HCT116 (cell line): Measurements from ENCODE around the gene GPR3.

Experiments
- EZH2 ChIP-seq: fragments of 200-600 bp; sonication (generic); IDR thresholded peaks from 2 replicates; pipeline ENCODE4 v1.6.1; 2017; ENCODE audit warnings: antibody characterized with exemption, mixed run types
- EZH2phosphoT487 ChIP-seq: fragments of 200-600 bp; IDR thresholded peaks from 2 replicates; pipeline ENCODE4 v1.6.1; 2018; ENCODE audit warnings: antibody characterized with exemption, borderline replicate concordance
- JUND ChIP-seq: IDR thresholded peaks from 2 replicates; pipeline ENCODE4 v1.6.1; 2012
- SRF ChIP-seq: IDR thresholded peaks from 2 replicates; pipeline ENCODE4 v1.6.1; 2012; ENCODE audit warnings: low read depth
- TF ChIP-seq, protein P1 (sequence below): IDR thresholded peaks from 2 replicates; pipeline ENCODE4 v1.6.1; 2012
- TF ChIP-seq, protein P2 (sequence below): IDR thresholded peaks from 2 replicates; pipeline ENCODE4 v1.6.1; 2011; ENCODE audit warnings: mild to moderate bottlenecking, low read length, moderate library complexity; ENCODE audit not compliant: insufficient replicate concordance; ENCODE audit errors: extremely low read depth
- TF ChIP-seq, protein P3 (sequence below), 3 experiments: fragments of 200-600 bp in 1 of 3; sonication (generic) in 1 of 3; IDR thresholded peaks in 2 of 3; conservative IDR thresholded peaks in 1 of 3; 2 replicates each; pipeline ENCODE4 v1.5.1; 2012 to 2017; ENCODE audit warnings: low read depth in 2 of 3, low read length in 2 of 3, antibody characterized with exemption in 1 of 3, borderline replicate concordance in 1 of 3, control low read depth in 1 of 3, mild to moderate bottlenecking in 1 of 3, mixed read lengths in 1 of 3, mixed run types in 1 of 3, moderate library complexity in 1 of 3; ENCODE audit not compliant: insufficient read depth in 1 of 3

DNA sequence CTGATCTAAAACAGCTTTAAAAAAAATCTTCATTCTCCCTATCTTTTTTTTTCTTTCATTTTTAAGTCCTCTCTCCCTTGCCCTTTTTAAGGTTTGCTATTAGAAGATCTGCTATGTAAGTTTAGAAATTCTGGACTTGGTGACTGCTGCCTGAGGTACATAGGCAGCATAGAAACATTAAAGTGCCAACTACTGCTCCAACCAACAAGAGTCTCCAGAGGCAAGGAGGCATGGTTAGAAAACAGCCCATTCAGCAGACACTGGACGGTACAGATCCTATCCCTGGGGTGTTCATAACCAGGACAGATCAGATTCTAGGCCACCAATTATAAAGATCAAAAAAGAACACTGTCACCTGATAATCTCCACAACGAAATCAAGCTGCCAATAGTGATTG lies 36.6 kb downstream of the GPR3 start:
- no peak for TF ChIP-seq EZH2phosphoT487
- TF ChIP-seq, protein P1, sequence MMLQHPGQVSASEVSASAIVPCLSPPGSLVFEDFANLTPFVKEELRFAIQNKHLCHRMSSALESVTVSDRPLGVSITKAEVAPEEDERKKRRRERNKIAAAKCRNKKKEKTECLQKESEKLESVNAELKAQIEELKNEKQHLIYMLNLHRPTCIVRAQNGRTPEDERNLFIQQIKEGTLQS = no peak
- TF ChIP-seq, protein P2, sequence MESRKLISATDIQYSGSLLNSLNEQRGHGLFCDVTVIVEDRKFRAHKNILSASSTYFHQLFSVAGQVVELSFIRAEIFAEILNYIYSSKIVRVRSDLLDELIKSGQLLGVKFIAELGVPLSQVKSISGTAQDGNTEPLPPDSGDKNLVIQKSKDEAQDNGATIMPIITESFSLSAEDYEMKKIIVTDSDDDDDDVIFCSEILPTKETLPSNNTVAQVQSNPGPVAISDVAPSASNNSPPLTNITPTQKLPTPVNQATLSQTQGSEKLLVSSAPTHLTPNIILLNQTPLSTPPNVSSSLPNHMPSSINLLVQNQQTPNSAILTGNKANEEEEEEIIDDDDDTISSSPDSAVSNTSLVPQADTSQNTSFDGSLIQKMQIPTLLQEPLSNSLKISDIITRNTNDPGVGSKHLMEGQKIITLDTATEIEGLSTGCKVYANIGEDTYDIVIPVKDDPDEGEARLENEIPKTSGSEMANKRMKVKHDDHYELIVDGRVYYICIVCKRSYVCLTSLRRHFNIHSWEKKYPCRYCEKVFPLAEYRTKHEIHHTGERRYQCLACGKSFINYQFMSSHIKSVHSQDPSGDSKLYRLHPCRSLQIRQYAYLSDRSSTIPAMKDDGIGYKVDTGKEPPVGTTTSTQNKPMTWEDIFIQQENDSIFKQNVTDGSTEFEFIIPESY = no peak
- TF ChIP-seq, protein P3, sequence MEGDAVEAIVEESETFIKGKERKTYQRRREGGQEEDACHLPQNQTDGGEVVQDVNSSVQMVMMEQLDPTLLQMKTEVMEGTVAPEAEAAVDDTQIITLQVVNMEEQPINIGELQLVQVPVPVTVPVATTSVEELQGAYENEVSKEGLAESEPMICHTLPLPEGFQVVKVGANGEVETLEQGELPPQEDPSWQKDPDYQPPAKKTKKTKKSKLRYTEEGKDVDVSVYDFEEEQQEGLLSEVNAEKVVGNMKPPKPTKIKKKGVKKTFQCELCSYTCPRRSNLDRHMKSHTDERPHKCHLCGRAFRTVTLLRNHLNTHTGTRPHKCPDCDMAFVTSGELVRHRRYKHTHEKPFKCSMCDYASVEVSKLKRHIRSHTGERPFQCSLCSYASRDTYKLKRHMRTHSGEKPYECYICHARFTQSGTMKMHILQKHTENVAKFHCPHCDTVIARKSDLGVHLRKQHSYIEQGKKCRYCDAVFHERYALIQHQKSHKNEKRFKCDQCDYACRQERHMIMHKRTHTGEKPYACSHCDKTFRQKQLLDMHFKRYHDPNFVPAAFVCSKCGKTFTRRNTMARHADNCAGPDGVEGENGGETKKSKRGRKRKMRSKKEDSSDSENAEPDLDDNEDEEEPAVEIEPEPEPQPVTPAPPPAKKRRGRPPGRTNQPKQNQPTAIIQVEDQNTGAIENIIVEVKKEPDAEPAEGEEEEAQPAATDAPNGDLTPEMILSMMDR (IDR thresholded peaks at IDR 0.05 in 2 of 3, conservative IDR thresholded peaks at IDR 0.05 in 1 of 3; ENCODE audit: borderline replicate concordance in 1 of 3, insufficient read depth in 1 of 3, low read depth in 2 of 3, low read length in 2 of 3) = no peak
- TF ChIP-seq EZH2 = no peak
- no peak for TF ChIP-seq JUND
- no peak for TF ChIP-seq SRF
